Measurements from ENCODE around the gene RALGPS1.

Gene RALGPS1

GRCh38 chr9:127162864-127163365 lies 248.3 kb downstream of the RALGPS1 start:
- no peak for TF ChIP-seq CTCF (conservative IDR thresholded peaks at IDR 0.05)
- H3K27ac ChIP-seq: peak overlapping the region; percentile 45

GRCh38 chr9:127163409-127163808 lies 248.8 kb downstream of the RALGPS1 start:
- no peak for TF ChIP-seq CTCF (conservative IDR thresholded peaks at IDR 0.05)
- no peak overlapping the region for H3K27ac ChIP-seq

GRCh38 chr9:127165116-127165515 lies 250.5 kb downstream of the RALGPS1 start:
- TF ChIP-seq CTCF (conservative IDR thresholded peaks at IDR 0.05): no peak
- no peak overlapping the region for H3K27ac ChIP-seq

GRCh38 chr9:127166111-127166510 lies 251.5 kb downstream of the RALGPS1 start:
- H3K27ac ChIP-seq: no peak overlapping the region

DNA sequence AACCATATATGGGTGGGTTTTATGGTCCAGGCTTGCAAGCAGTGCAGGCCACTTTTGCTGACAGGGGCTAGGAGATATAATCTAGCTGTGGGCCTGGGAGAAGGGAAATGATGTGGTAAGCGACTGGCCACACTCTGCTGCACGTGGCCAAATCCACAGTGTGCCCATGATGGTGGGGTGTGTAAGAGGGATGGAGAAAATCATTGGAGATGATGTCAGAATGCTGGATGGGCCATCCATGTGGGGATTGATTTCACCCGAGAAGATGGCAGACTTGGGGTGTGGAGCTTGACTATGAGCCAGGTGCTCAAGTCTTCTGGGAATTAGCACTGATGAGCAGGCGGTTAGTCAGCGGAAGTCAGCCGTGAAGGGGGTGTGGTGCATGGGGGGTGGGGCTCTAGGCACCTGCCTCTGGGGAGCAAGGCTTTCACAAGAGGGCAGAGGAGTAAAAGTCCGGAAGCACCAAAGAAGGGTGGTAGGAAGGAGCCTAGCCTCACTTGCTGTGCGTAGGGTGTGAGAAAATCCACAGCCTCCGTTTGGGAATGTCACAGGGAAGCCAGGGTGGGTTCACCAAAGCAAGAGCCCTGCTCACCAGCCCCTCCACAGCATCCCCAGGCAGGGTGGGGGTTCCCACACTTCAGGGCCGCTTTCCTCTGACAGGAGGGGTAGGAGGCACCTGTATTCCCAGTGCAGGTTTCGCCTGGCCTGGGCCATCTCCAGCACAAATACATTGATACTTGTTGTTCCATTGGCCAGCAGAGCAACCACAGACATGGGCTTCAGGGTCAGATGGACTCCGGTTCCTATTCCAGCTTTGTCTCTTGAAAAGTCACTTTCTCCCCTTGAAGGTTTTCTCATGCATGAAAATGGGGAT lies 252.3 kb downstream of the RALGPS1 start:
- TF ChIP-seq CTCF (conservative IDR thresholded peaks at IDR 0.05): no peak
- no peak overlapping the region for H3K27ac ChIP-seq

More at GRCh38 chr9:127166111-127166510, 251.5 kb downstream of the RALGPS1 start:
- no peak for TF ChIP-seq CTCF (conservative IDR thresholded peaks at IDR 0.05)

GRCh38 chr9:127167560-127168326 lies 253.2 kb downstream of the RALGPS1 start:
- H3K27ac ChIP-seq: no peak overlapping the region
- TF ChIP-seq CTCF (conservative IDR thresholded peaks at IDR 0.05): no peak

All from VCaP (cell line).